A172 (cell line): Measurements from ENCODE around the gene PPP6R3. TPM values are rescaled to one million over a fixed set of nuclear protein-coding genes. Genes with fewer than 3 reads are reported as not detected.
"Not testable (repeated sequence)": the region's sequence is repeated elsewhere in the genome, so short reads cannot be mapped to it uniquely, and the experiment has no call there.

Experiments
- DNase-seq: peaks from one replicate; pipeline ENCODE4 v3.0.0-alpha.2; 2015; ENCODE audit warnings: low spot score
- total RNA-seq: library from RNA; depleted of rRNA; stranded (reverse); fragments of >200 nt; shearing (Covaris generic); gene quantifications from 2 replicates; pipeline ENCODE4 v1.2.3, GENCODE V29; 2014; rRNA removed

The PPP6R3 gene
- total RNA-seq, result 94.1 and 116 TPM in 2 replicates

GRCh38 chr11:68460741-68461574, at the start of gene PPP6R3:
Gene PPP6R3, plus strand, starts transcription at chr11:68460752. Its CDS starts 76,913 bp downstream, at chr11:68537665.
- DNase-seq, result no peak

GRCh38 chr11:68411501-68411991, 49.0 kb upstream of the PPP6R3 start:
- DNase-seq, result peak; percentile 19

- peak; percentile 27 for DNase-seq
These were observed 47.7 kb upstream of the PPP6R3 start for GRCh38 chr11:68412593-68413475.

- DNase-seq, result no peak
These were observed 47.0 kb upstream of the PPP6R3 start for GRCh38 chr11:68413591-68413999.

- DNase-seq, result no peak
These were observed 45.9 kb upstream of the PPP6R3 start for GRCh38 chr11:68414496-68415221.

- DNase-seq, result no peak
These were observed 44.4 kb upstream of the PPP6R3 start for GRCh38 chr11:68416070-68416578.

- no peak for DNase-seq
These were observed 41.9 kb upstream of the PPP6R3 start for GRCh38 chr11:68418648-68419047.

- no peak for DNase-seq
These were observed 40.4 kb upstream of the PPP6R3 start for GRCh38 chr11:68420171-68420570.

GRCh38 chr11:68423481-68423880, 37.1 kb upstream of the PPP6R3 start:
- no peak for DNase-seq

GRCh38 chr11:68424101-68424632, 36.4 kb upstream of the PPP6R3 start:
- DNase-seq, result no peak

- DNase-seq, result no peak
These were observed 35.3 kb upstream of the PPP6R3 start for GRCh38 chr11:68424981-68425865.

GRCh38 chr11:68425866-68426380, 34.6 kb upstream of the PPP6R3 start:
- no peak for DNase-seq

GRCh38 chr11:68429661-68430060, 30.9 kb upstream of the PPP6R3 start:
- DNase-seq, result no peak

- DNase-seq, result no peak
These were observed 30.2 kb upstream of the PPP6R3 start for GRCh38 chr11:68430384-68430783.

- DNase-seq, result no peak
These were observed 29.8 kb upstream of the PPP6R3 start for GRCh38 chr11:68430801-68431200.

- no peak for DNase-seq
These were observed 28.4 kb upstream of the PPP6R3 start for GRCh38 chr11:68431984-68432645.

GRCh38 chr11:68432874-68433273, 27.7 kb upstream of the PPP6R3 start:
- DNase-seq, result no peak

- no peak for DNase-seq
These were observed 27.0 kb upstream of the PPP6R3 start for GRCh38 chr11:68433541-68433940.

- not testable (repeated sequence) for DNase-seq
These were observed 26.4 kb upstream of the PPP6R3 start for GRCh38 chr11:68434159-68434558.
